ENCODE data around the gene PTTG1IP.

Gene PTTG1IP

GRCh38 chr21:44900559-44901251 is 27.2 kb upstream of the PTTG1IP start:
- no peak overlapping the region for H3K9ac ChIP-seq (ENCODE audit: low read length)
- H3K36me3 ChIP-seq (ENCODE audit: insufficient read depth, low read length) = peaks cover 12% of the 10 kb centered on the region
- no peaks in the 10 kb centered on the region for H3K9me3 ChIP-seq (ENCODE audit: low read length)
- no peaks in the 10 kb centered on the region for H3K27me3 ChIP-seq (ENCODE audit: control insufficient read depth in 1 of 2, insufficient read depth in 2 of 2, low read length in 2 of 2)
- no peaks in the 10 kb centered on the region for H3K4me1 ChIP-seq (ENCODE audit: insufficient read depth, low read length)
- H3K4me3 ChIP-seq (ENCODE audit: low read depth in 1 of 2, low read length in 2 of 2) = no peak overlapping the region
- H3K27ac ChIP-seq (ENCODE audit: low read depth, low read length) = no peak overlapping the region

GRCh38 chr21:44899768-44900558 is 26.5 kb upstream of the PTTG1IP start:
- Histone ChIP-seq H3K9ac (ENCODE audit: low read length) (no peak overlapping the region), H3K27ac (ENCODE audit: low read depth, low read length) (no peak overlapping the region), H3K36me3 (ENCODE audit: insufficient read depth, low read length) (peaks cover 12% of the 10 kb centered on the region), H3K4me3 (ENCODE audit: low read depth in 1 of 2, low read length in 2 of 2) (no peak overlapping the region), H3K9me3 (ENCODE audit: low read length) (no peaks in the 10 kb centered on the region), H3K4me1 (ENCODE audit: insufficient read depth, low read length) (no peaks in the 10 kb centered on the region), H3K27me3 (ENCODE audit: control insufficient read depth in 1 of 2, insufficient read depth in 2 of 2, low read length in 2 of 2) (no peaks in the 10 kb centered on the region)

GRCh38 chr21:44898851-44899767 is 25.6 kb upstream of the PTTG1IP start:
- H3K4me1 ChIP-seq (ENCODE audit: insufficient read depth, low read length) = no peaks in the 10 kb centered on the region

GRCh38 chr21:44898011-44898488 is 24.6 kb upstream of the PTTG1IP start:
- H3K9ac ChIP-seq (ENCODE audit: low read length) = no peak overlapping the region
- H3K27ac ChIP-seq (ENCODE audit: low read depth, low read length) = no peak overlapping the region
- no peak overlapping the region for H3K4me3 ChIP-seq (ENCODE audit: low read depth in 1 of 2, low read length in 2 of 2)
- H3K9me3 ChIP-seq (ENCODE audit: low read length) = no peaks in the 10 kb centered on the region
- no peaks in the 10 kb centered on the region for H3K27me3 ChIP-seq (ENCODE audit: control insufficient read depth in 1 of 2, insufficient read depth in 2 of 2, low read length in 2 of 2)
- H3K4me1 ChIP-seq (ENCODE audit: insufficient read depth, low read length) = no peaks in the 10 kb centered on the region
- H3K36me3 ChIP-seq (ENCODE audit: insufficient read depth, low read length) = peaks cover 12% of the 10 kb centered on the region

More at GRCh38 chr21:44898851-44899767, 25.6 kb upstream of the PTTG1IP start:
- Histone ChIP-seq H3K9me3 (ENCODE audit: low read length) (no peaks in the 10 kb centered on the region), H3K27ac (ENCODE audit: low read depth, low read length) (no peak overlapping the region), H3K27me3 (ENCODE audit: control insufficient read depth in 1 of 2, insufficient read depth in 2 of 2, low read length in 2 of 2) (no peaks in the 10 kb centered on the region), H3K4me3 (ENCODE audit: low read depth in 1 of 2, low read length in 2 of 2) (no peak overlapping the region), H3K9ac (ENCODE audit: low read length) (no peak overlapping the region), H3K36me3 (ENCODE audit: insufficient read depth, low read length) (peaks cover 12% of the 10 kb centered on the region)

GRCh38 chr21:44897326-44898010 is 24.0 kb upstream of the PTTG1IP start:
- peaks cover 7% of the 10 kb centered on the region for H3K36me3 ChIP-seq (ENCODE audit: insufficient read depth, low read length)
- H3K27me3 ChIP-seq (ENCODE audit: control insufficient read depth in 1 of 2, insufficient read depth in 2 of 2, low read length in 2 of 2) = no peaks in the 10 kb centered on the region
- H3K4me3 ChIP-seq (ENCODE audit: low read depth in 1 of 2, low read length in 2 of 2) = no peak overlapping the region
- H3K9me3 ChIP-seq (ENCODE audit: low read length) = no peaks in the 10 kb centered on the region
- H3K27ac ChIP-seq (ENCODE audit: low read depth, low read length) = no peak overlapping the region
- no peak overlapping the region for H3K9ac ChIP-seq (ENCODE audit: low read length)
- no peaks in the 10 kb centered on the region for H3K4me1 ChIP-seq (ENCODE audit: insufficient read depth, low read length)

GRCh38 chr21:44896561-44897286 is 23.2 kb upstream of the PTTG1IP start:
- Histone ChIP-seq H3K4me3 (ENCODE audit: low read depth in 1 of 2, low read length in 2 of 2) (no peak overlapping the region), H3K27ac (ENCODE audit: low read depth, low read length) (no peak overlapping the region), H3K9ac (ENCODE audit: low read length) (no peak overlapping the region), H3K9me3 (ENCODE audit: low read length) (no peaks in the 10 kb centered on the region), H3K27me3 (ENCODE audit: control insufficient read depth in 1 of 2, insufficient read depth in 2 of 2, low read length in 2 of 2) (peaks cover 0 to 3% of the 10 kb centered on the region in 2 donors), H3K4me1 (ENCODE audit: insufficient read depth, low read length) (no peaks in the 10 kb centered on the region), H3K36me3 (ENCODE audit: insufficient read depth, low read length) (peaks cover 3% of the 10 kb centered on the region)

GRCh38 chr21:44895859-44896258 is 22.4 kb upstream of the PTTG1IP start:
- H3K27me3 ChIP-seq (ENCODE audit: control insufficient read depth in 1 of 2, insufficient read depth in 2 of 2, low read length in 2 of 2) = peaks cover 0 to 6% of the 10 kb centered on the region in 2 donors
- H3K27ac ChIP-seq (ENCODE audit: low read depth, low read length) = no peak overlapping the region
- H3K9me3 ChIP-seq (ENCODE audit: low read length) = no peaks in the 10 kb centered on the region

GRCh38 chr21:44894687-44895302 is 21.3 kb upstream of the PTTG1IP start:
- H3K4me3 ChIP-seq (ENCODE audit: low read depth in 1 of 2, low read length in 2 of 2) = no peak overlapping the region
- H3K36me3 ChIP-seq (ENCODE audit: insufficient read depth, low read length) = no peaks in the 10 kb centered on the region
- H3K4me1 ChIP-seq (ENCODE audit: insufficient read depth, low read length) = no peaks in the 10 kb centered on the region
- H3K27ac ChIP-seq (ENCODE audit: low read depth, low read length) = no peak overlapping the region
- no peaks in the 10 kb centered on the region for H3K9me3 ChIP-seq (ENCODE audit: low read length)
- peaks cover 0 to 6% of the 10 kb centered on the region in 2 donors for H3K27me3 ChIP-seq (ENCODE audit: control insufficient read depth in 1 of 2, insufficient read depth in 2 of 2, low read length in 2 of 2)
- no peak overlapping the region for H3K9ac ChIP-seq (ENCODE audit: low read length)

More at GRCh38 chr21:44895859-44896258, 22.4 kb upstream of the PTTG1IP start:
- Histone ChIP-seq H3K4me3 (ENCODE audit: low read depth in 1 of 2, low read length in 2 of 2) (no peak overlapping the region), H3K4me1 (ENCODE audit: insufficient read depth, low read length) (no peaks in the 10 kb centered on the region), H3K9ac (ENCODE audit: low read length) (no peak overlapping the region), H3K36me3 (ENCODE audit: insufficient read depth, low read length) (no peaks in the 10 kb centered on the region)

- no peaks in the 10 kb centered on the region for H3K36me3 ChIP-seq (ENCODE audit: insufficient read depth, low read length)
- no peak overlapping the region for H3K9ac ChIP-seq (ENCODE audit: low read length)
- H3K9me3 ChIP-seq (ENCODE audit: low read length) = no peaks in the 10 kb centered on the region
- no peaks in the 10 kb centered on the region for H3K4me1 ChIP-seq (ENCODE audit: insufficient read depth, low read length)
- H3K4me3 ChIP-seq (ENCODE audit: low read depth in 1 of 2, low read length in 2 of 2) = no peak overlapping the region
- no peak overlapping the region for H3K27ac ChIP-seq (ENCODE audit: low read depth, low read length)
- H3K27me3 ChIP-seq (ENCODE audit: control insufficient read depth in 1 of 2, insufficient read depth in 2 of 2, low read length in 2 of 2) = peaks cover 0 to 6% of the 10 kb centered on the region in 2 donors
These were observed 20.6 kb upstream of the PTTG1IP start for GRCh38 chr21:44893948-44894656.

GRCh38 chr21:44893278-44893556 is 19.7 kb upstream of the PTTG1IP start:
- Histone ChIP-seq H3K36me3 (ENCODE audit: insufficient read depth, low read length) (no peaks in the 10 kb centered on the region), H3K9ac (ENCODE audit: low read length) (no peak overlapping the region), H3K9me3 (ENCODE audit: low read length) (no peaks in the 10 kb centered on the region), H3K4me3 (ENCODE audit: low read depth in 1 of 2, low read length in 2 of 2) (no peak overlapping the region), H3K27me3 (ENCODE audit: control insufficient read depth in 1 of 2, insufficient read depth in 2 of 2, low read length in 2 of 2) (peaks cover 0 to 6% of the 10 kb centered on the region in 2 donors), H3K4me1 (ENCODE audit: insufficient read depth, low read length) (no peaks in the 10 kb centered on the region), H3K27ac (ENCODE audit: low read depth, low read length) (no peak overlapping the region)
